H54 (cell line): Measurements from ENCODE around the gene SLC23A3.

ENCODE experiments used
- DNase-seq: peaks from one replicate; pipeline ENCODE4 v3.0.0; 2011; ENCODE audit warnings: low spot score, mixed read lengths; ENCODE audit not compliant: insufficient read length
- FAIRE-seq: peaks from 3 replicates; lab custom pipeline; 2011; peaks lifted over from hg19 to GRCh38; lab: Jason Lieb, UNC
- POLR2A ChIP-seq: IDR thresholded peaks from 2 replicates; pipeline ENCODE4 v1.6.1; 2011; ENCODE audit warnings: low read depth, mild to moderate bottlenecking, low read length

The SLC23A3 gene, protein sequence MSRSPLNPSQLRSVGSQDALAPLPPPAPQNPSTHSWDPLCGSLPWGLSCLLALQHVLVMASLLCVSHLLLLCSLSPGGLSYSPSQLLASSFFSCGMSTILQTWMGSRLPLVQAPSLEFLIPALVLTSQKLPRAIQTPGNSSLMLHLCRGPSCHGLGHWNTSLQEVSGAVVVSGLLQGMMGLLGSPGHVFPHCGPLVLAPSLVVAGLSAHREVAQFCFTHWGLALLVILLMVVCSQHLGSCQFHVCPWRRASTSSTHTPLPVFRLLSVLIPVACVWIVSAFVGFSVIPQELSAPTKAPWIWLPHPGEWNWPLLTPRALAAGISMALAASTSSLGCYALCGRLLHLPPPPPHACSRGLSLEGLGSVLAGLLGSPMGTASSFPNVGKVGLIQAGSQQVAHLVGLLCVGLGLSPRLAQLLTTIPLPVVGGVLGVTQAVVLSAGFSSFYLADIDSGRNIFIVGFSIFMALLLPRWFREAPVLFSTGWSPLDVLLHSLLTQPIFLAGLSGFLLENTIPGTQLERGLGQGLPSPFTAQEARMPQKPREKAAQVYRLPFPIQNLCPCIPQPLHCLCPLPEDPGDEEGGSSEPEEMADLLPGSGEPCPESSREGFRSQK

GRCh38 chr2:219169930-219170654, at the start of gene SLC23A3:
Gene SLC23A3, minus strand, starts transcription at chr2:219170029. Its CDS starts 45 bp downstream, at chr2:219169984.
- TF ChIP-seq POLR2A, result no peak
- DNase-seq, result no peak
- no peak for FAIRE-seq

GRCh38 chr2:219218732-219219701, 49.2 kb upstream of the SLC23A3 start, which contains the start of gene ABCB6:
Gene ABCB6, minus strand, starts transcription at chr2:219218958. Its CDS starts 285 bp downstream, at chr2:219218673.
- TF ChIP-seq POLR2A, result peak; percentile 69
- no peak for FAIRE-seq

DNA sequence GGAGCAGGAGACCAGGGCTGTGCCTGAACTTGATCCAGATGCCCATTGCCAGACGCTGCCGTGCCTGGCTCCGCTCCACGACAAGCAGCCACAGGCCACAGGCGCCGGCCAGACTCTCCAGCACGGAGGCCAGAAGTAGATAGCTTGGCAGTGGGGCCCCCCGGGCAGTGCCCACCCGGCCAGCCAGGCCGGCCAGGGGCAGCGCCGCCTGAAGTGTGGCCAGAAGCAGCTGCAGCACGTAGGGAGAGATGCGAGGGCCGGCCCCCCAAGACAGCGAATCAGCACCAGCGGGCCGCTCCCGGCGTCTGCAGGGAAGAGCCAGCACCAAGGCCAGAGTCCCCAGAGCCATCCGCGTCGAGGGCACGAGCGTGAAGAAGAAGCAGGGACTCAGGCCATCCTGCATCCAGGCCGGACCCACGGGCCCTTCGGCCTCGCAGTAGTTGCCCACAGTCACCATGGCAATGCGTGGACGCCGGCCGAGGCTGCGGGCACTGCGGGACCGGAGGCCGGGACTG, 48.4 kb upstream of the SLC23A3 start:
- FAIRE-seq (no peak), DNase-seq (peak; percentile 58)
- no peak for TF ChIP-seq POLR2A

More at GRCh38 chr2:219218732-219219701, 49.2 kb upstream of the SLC23A3 start, which contains the start of gene ABCB6:
- DNase-seq, result peak; percentile 76

DNA sequence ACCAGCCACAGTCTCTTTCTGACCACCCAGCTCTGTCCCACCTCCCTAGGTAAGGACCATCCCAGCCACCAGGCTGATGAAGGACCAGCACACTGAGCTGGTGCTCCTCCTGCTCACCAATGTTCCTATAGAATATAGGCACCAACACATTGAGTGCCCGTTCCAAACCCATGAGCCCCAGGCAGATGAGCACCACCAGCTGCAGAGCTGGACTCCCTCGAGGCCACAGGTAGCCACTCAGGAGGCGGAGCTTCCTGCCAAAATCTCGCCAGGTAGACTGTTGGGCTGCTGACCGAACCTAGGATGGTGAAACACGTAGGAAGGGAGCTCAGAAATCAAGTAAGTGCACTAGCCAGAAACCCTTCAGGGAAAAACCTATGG, 46.7 kb upstream of the SLC23A3 start:
- DNase-seq, result no peak
- FAIRE-seq, result no peak
- no peak for TF ChIP-seq POLR2A

GRCh38 chr2:219215871-219216534, 46.2 kb upstream of the SLC23A3 start:
- no peak for DNase-seq
- FAIRE-seq, result no peak
- TF ChIP-seq POLR2A, result no peak

DNA sequence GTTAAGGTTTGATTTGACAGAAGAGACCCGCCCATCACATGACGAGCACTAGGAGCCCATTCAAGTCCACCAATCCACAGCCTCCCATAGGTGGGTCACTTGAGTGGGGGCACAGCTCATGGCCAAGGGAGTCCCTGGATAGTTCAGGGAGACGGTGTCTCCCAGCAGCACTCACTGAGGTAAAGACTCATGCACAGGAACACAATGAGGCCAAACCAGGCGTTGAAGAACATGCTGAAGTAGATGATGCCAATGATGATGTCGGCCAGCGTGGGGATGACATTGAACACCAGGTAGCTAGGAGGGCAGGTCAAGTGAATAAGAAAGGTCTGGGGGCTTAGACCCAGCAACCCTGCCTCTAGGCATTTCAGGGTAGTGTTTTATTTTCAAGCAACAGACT, 45.0 kb upstream of the SLC23A3 start:
- FAIRE-seq (no peak), DNase-seq (no peak)
- no peak for TF ChIP-seq POLR2A

GRCh38 chr2:219214141-219214540, 44.3 kb upstream of the SLC23A3 start:
- TF ChIP-seq POLR2A, result no peak
- no peak for FAIRE-seq
- DNase-seq, result no peak

DNA sequence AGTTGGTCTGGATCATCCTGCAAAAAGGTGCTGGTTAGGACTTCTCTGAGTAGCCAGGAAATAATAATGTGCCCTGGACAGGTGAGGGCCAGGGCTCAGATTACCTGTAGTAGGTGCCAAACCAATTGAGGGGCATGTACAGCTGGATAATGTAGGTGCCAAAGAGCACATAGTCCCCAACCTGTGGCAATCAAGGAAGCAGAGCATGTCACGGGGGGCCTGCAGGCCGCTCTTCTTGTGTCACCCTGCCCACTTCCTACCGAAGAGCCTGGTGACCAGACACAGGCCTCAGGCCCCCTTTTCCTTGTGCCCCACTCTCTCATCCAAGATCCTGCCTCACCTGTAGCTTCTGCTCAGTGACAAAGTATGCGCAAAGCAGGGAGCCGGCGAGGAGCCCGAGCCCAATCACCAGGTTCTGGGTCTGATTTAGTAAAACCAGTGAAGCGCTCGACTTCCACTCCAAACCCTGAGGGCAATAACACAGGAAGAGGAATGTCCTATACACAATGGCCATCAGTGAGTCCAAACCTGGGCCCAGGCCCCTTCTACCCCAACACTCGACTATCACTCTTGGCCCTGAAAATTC, 43.8 kb upstream of the SLC23A3 start:
- no peak for FAIRE-seq
- no peak for DNase-seq
- TF ChIP-seq POLR2A, result no peak

DNA sequence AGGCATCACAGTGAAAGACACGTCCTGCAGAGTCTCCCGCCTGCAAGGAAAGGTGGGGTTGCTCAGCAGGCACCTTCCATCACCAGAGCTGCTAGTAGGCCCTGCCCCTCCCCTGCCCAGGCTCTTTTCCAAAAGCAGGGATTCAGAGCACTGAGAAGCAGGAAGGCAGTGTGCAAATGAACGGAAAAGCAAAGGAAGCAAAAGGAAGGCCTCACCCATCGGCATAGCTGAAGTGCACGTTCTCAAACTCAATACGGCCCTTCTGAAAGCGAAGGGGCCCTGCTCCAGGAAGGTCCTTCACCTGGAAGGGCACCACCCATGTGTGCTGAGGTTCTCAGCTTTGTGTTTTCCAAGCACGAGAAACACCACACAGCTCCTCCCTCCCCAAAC, 43.2 kb upstream of the SLC23A3 start:
- DNase-seq (no peak), FAIRE-seq (no peak)
- TF ChIP-seq POLR2A, result no peak

- FAIRE-seq (no peak), DNase-seq (no peak)
- TF ChIP-seq POLR2A, result no peak
Measured at GRCh38 chr2:219210886-219211362, 41.1 kb upstream of the SLC23A3 start.

GRCh38 chr2:219210196-219210885, 40.5 kb upstream of the SLC23A3 start:
- TF ChIP-seq POLR2A, result no peak
- DNase-seq (no peak), FAIRE-seq (no peak)
